ENCODE measurements around the gene NOXRED1. TPM values are rescaled to one million over a fixed set of nuclear protein-coding genes. Genes with fewer than 3 reads are reported as not detected.

Gene NOXRED1
- total RNA-seq, 2 donors from 2014 or later = not detected

DNA sequence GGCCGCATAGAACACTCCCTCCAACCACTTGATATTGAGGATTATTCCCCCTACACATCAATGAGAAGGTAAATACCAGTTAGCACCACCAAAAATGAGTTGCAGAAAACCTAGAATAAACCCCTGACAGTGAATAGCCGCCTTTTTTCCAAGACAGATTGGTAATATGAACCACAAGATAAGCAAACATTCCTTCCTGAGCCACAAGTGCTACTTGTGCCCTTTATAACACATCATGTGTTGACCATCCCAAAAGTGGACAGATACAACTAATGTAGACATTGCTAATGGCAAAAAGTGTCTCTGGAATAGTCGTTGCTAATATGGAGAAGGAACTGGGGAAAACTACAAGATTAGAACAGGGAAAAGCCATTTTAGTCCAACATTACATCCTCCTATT, 17.2 kb downstream of the NOXRED1 start:
- H3K9me3 ChIP-seq = no peaks in the 10 kb centered on the region
- DNase-seq (ENCODE audit: low spot score) = no peak
- H3K4me1 ChIP-seq = peaks cover 0 to 5% of the 10 kb centered on the region in 2 donors
- TF ChIP-seq, protein P1, sequence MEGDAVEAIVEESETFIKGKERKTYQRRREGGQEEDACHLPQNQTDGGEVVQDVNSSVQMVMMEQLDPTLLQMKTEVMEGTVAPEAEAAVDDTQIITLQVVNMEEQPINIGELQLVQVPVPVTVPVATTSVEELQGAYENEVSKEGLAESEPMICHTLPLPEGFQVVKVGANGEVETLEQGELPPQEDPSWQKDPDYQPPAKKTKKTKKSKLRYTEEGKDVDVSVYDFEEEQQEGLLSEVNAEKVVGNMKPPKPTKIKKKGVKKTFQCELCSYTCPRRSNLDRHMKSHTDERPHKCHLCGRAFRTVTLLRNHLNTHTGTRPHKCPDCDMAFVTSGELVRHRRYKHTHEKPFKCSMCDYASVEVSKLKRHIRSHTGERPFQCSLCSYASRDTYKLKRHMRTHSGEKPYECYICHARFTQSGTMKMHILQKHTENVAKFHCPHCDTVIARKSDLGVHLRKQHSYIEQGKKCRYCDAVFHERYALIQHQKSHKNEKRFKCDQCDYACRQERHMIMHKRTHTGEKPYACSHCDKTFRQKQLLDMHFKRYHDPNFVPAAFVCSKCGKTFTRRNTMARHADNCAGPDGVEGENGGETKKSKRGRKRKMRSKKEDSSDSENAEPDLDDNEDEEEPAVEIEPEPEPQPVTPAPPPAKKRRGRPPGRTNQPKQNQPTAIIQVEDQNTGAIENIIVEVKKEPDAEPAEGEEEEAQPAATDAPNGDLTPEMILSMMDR (IDR thresholded peaks at IDR 0.05) = no peak
- H3K27ac ChIP-seq = no peak overlapping the region
- H3K36me3 ChIP-seq = no peaks in the 10 kb centered on the region
- no peaks in the 10 kb centered on the region for H3K27me3 ChIP-seq
- H3K4me3 ChIP-seq = no peak overlapping the region

- Histone ChIP-seq H3K4me3 (no peak overlapping the region), H3K27me3 (no peaks in the 10 kb centered on the region), H3K36me3 (no peaks in the 10 kb centered on the region), H3K4me1 (peaks cover 0 to 5% of the 10 kb centered on the region in 2 donors), H3K9me3 (no peaks in the 10 kb centered on the region), H3K27ac (no peak overlapping the region)
- DNase-seq (ENCODE audit: low spot score) = no peak
- TF ChIP-seq, protein P1 (IDR thresholded peaks at IDR 0.05) = no peak
Measured at GRCh38 chr14:77403768-77404167, 19.6 kb downstream of the NOXRED1 start.

DNA sequence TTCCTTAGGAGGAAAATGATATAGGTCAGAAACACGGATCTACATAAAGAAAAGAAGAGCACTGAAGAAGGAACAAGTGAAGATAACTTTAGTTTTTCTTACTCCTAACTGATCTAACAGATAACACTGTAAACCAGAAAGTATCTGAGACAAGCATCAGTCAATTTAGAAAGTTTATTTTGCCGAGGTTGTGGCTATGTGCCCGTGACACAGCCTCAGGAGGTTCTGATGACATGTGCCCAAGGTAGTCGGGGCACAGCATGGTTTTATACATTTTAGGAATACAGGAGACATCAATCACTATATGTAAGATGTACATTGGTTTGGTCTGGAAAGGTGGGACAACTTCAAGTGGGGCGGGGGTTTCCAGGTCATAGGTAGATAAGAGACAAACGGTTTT, 23.1 kb downstream of the NOXRED1 start:
- DNase-seq (ENCODE audit: low spot score) = no peak
- H3K4me1 ChIP-seq = no peaks in the 10 kb centered on the region
- no peak overlapping the region for H3K27ac ChIP-seq
- H3K36me3 ChIP-seq = no peaks in the 10 kb centered on the region
- H3K27me3 ChIP-seq = no peaks in the 10 kb centered on the region
- TF ChIP-seq, protein P1 (IDR thresholded peaks at IDR 0.05) = no peak
- no peaks in the 10 kb centered on the region for H3K9me3 ChIP-seq
- no peak overlapping the region for H3K4me3 ChIP-seq

DNA sequence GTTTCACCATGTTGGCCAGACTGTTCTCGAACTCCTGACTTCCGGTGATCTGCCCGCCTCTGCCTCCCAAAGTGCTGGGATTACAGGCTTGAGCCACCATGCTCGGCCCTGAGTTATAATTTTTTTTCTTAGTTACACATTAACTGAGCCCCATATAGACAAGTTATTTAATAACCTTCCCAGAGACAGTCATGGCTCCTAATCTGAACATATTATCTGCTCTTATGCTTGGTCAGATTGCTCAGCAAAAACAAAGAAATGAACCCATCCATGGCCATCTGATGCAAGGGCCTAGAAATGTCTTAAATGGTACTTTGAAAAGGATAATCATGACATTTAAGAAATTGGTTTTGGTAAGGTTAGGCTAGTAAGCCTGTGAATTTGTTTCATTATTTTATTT, 33.1 kb downstream of the NOXRED1 start:
- H3K36me3 ChIP-seq = no peaks in the 10 kb centered on the region
- H3K27ac ChIP-seq = no peak overlapping the region
- DNase-seq (ENCODE audit: low spot score) = no peak
- no peaks in the 10 kb centered on the region for H3K9me3 ChIP-seq
- no peaks in the 10 kb centered on the region for H3K4me1 ChIP-seq
- H3K27me3 ChIP-seq = no peaks in the 10 kb centered on the region
- TF ChIP-seq, protein P1 (IDR thresholded peaks at IDR 0.05) = no peak
- H3K4me3 ChIP-seq = no peak overlapping the region

- H3K4me1 ChIP-seq = peaks cover 0 to 13% of the 10 kb centered on the region in 2 donors
- no peaks in the 10 kb centered on the region for H3K36me3 ChIP-seq
- H3K27me3 ChIP-seq = no peaks in the 10 kb centered on the region
- no peak overlapping the region for H3K4me3 ChIP-seq
- H3K27ac ChIP-seq = no peak overlapping the region
- no peaks in the 10 kb centered on the region for H3K9me3 ChIP-seq
- no peak for DNase-seq (ENCODE audit: low spot score)
- TF ChIP-seq, protein P1 (IDR thresholded peaks at IDR 0.05) = no peak
Measured at GRCh38 chr14:77378701-77379100, 44.6 kb downstream of the NOXRED1 start.

DNA sequence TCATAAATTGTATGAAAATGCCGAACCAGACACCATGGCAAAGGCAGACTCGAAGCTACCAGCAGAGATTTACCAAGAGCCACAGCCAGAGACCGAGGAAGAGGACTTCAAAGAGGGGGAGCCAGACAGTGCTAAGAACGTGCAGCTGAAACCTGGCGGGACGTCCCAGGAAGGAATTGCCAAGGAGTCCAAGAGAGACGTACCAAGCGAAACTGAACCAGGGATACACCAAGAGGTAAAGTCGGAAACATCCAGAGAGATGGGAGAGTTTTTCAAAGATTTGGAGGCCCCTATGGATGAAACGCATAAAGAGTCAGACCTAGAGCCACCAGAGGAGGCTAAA, 45.9 kb downstream of the NOXRED1 start:
- H3K4me3 ChIP-seq = peak overlapping the region; percentile 76 to 92
- H3K36me3 ChIP-seq = no peaks in the 10 kb centered on the region
- peak overlapping the region in 1 of 2 donors; percentile 74 for H3K27ac ChIP-seq
- no peak for DNase-seq (ENCODE audit: low spot score)
- no peaks in the 10 kb centered on the region for H3K9me3 ChIP-seq
- no peaks in the 10 kb centered on the region for H3K27me3 ChIP-seq
- TF ChIP-seq, protein P1 (IDR thresholded peaks at IDR 0.05) = no peak
- H3K4me1 ChIP-seq = peaks cover 0 to 13% of the 10 kb centered on the region in 2 donors

Measured in right atrium auricular region (tissue), 2 donors.